Measurements from ENCODE around the gene RND2.

RND2 gene

DNA sequence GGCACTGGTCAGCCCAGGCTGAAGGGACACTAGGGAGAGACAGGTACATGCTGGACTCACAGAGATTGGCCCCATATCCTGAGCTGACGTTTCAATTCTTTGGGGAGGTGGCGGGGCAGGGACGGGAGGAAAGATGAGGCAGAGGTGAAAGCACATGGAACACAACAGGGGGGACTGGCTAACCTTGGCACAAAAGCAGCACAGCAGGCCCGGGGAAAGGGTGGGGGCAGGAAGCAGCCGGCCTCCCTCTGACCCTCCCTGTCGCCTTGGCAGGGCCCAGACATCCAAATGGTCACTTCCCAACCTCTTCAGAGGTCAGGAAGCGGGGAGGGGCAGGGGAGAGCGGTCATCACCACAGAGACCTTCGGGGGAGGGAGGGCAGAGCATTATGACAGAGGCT lies 9.5 kb upstream of the RND2 start:
- Mint-ChIP-seq H3K4me3 (no peak overlapping the region), H3K27me3 (ENCODE audit: low read depth) (no peaks in the 10 kb centered on the region), H3K36me3 (ENCODE audit: low read depth) (peaks cover 28% of the 10 kb centered on the region), H3K4me1 (ENCODE audit: low read depth) (peaks cover 18% of the 10 kb centered on the region), H3K27ac (peak overlapping the region; percentile 63), H3K9me3 (no peaks in the 10 kb centered on the region)
- DNase-seq (ENCODE audit: low spot score) = no peak

DNA sequence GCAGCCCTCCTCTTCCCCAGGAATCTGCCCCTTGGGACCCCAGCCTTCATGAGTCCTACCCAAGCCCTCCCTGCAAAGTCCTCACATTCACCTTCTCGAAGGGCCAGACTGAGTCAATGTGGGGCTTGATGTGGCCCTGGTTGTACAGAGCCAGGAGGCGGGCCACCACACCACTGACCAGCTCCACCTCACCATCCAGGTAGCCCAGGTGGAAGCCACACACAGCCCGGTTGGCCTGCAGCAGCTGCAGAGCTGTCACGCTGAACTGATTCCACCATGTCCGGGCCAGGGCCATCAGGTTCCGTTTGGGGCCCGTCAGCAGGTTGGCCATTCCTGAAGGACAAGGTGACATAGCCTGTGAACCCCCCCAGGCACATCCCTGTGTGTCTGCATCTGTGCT lies 8.8 kb upstream of the RND2 start:
- peaks cover 26% of the 10 kb centered on the region for H3K36me3 Mint-ChIP-seq (ENCODE audit: low read depth)
- no peaks in the 10 kb centered on the region for H3K9me3 Mint-ChIP-seq
- H3K27me3 Mint-ChIP-seq (ENCODE audit: low read depth) = no peaks in the 10 kb centered on the region
- no peak for DNase-seq (ENCODE audit: low spot score)
- H3K27ac Mint-ChIP-seq = no peak overlapping the region
- peaks cover 19% of the 10 kb centered on the region for H3K4me1 Mint-ChIP-seq (ENCODE audit: low read depth)
- no peak overlapping the region for H3K4me3 Mint-ChIP-seq

DNA sequence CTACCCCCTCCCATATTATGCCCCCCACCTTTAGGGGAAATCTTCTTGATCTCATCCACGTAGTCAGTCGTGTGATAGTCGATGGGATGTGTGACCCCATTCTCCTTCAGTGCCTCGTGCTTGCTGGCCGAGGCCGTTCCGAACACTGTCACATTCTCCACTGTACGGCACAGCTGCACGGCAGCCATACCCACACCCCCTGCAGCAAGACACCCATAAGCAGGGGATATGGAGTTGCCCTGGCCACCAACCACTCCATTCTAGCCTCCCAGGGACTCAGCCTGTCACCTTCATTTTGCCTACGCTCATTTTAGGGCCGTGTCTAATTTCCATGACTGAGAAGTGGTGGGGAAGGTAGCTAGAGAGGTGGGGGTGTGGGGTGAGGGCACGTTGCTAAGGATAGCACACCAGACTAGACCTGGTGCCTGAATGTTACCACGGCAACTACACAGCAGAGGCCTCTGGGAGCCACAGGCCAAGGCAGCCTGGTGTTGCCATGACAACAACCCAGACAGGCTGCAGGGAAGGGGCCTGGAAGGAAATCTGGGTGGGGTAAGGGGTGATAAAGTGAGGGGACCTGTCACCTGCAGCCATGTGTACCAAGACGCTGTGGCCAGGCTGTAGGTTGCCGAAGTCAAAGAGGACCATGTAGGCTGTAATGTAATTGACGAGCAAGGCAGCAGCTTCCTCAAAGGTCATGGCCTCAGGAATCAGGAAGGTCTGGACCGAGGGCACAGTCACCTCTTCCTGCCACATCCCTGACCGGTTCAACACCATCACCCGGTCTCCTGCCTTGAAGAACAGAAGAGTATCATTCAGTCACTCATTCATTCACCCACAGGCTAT lies 6.8 kb upstream of the RND2 start:
- Mint-ChIP-seq H3K4me3 (no peak overlapping the region), H3K4me1 (ENCODE audit: low read depth) (peaks cover 17% of the 10 kb centered on the region), H3K36me3 (ENCODE audit: low read depth) (peaks cover 16% of the 10 kb centered on the region), H3K9me3 (no peaks in the 10 kb centered on the region), H3K27me3 (ENCODE audit: low read depth) (no peaks in the 10 kb centered on the region), H3K27ac (no peak overlapping the region)
- DNase-seq (ENCODE audit: low spot score) = no peak

DNA sequence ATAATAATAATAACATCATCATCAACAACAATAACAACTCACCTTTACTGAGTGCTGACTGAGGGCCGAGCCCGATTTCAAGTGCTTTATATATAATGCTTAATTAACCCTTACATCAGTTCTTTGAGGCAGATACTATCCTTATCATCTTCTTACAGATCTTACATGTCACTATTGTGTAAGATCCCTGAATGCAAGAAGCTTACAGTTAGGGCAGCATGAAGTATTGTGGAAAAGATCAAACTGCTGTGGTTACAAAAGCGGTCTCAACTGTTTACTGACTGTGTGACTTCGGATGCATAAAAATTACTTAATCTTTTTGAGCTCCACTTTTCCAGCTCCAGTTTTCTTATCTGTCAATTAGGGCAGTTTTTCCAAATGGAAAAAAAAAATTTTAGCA lies 6.1 kb upstream of the RND2 start:
- Mint-ChIP-seq H3K27me3 (ENCODE audit: low read depth) (no peaks in the 10 kb centered on the region), H3K4me3 (no peak overlapping the region), H3K27ac (no peak overlapping the region), H3K4me1 (ENCODE audit: low read depth) (peaks cover 17% of the 10 kb centered on the region), H3K36me3 (ENCODE audit: low read depth) (peaks cover 11% of the 10 kb centered on the region), H3K9me3 (no peaks in the 10 kb centered on the region)
- no peak for DNase-seq (ENCODE audit: low spot score)

DNA sequence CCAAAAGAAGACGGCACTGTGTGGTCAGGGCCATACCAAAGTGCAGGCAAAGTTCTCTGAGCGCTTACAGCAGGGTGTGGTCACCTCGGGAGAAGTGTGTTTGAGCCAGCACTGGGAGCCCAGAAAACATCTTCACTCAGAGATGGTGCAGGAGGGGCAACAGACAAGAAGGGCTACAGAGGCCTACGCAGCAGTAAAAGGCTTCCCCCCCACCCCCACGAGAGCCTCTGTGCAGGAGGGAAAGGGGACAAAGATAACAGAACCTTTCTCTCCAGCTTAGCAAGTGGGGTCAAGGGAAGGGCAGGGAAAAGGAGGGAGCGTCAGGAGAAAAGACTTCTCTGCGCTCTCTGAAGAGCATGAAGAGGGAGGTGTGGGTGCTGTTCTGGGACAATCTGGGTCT lies 5.6 kb upstream of the RND2 start:
- Mint-ChIP-seq H3K27ac (no peak overlapping the region), H3K36me3 (ENCODE audit: low read depth) (peaks cover 6% of the 10 kb centered on the region), H3K9me3 (no peaks in the 10 kb centered on the region), H3K4me1 (ENCODE audit: low read depth) (peaks cover 20% of the 10 kb centered on the region), H3K27me3 (ENCODE audit: low read depth) (peaks cover 2% of the 10 kb centered on the region), H3K4me3 (peak overlapping the region; percentile 25)
- DNase-seq (ENCODE audit: low spot score) = no peak

DNA sequence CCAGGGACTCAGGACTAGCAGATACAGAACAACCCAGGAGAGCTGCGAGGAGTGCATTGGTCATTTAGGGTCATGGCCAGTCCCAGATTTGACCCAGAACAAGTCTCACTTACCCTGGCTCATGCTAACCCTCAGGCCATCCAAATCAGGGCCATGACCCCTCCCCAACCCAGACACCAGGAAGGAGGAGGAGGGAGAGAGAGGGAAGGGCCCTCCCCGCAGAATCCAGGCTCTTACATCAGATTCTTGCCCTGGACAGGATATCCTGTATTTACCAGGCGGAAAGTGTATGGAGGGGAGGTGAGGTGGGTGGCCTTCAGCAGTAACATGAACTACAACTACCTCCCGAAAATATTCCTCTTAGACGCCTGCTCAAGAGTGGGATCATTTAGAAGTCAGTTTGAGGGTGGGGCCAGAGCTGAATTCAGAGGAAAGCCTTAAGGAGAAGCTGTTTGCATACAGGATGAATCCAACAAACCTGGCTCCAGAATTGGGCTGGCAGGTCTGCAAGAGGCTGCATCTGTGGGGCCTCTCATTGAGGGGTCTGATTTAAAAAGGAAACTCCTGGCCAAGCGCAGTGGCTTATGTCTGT lies 4.9 kb upstream of the RND2 start:
- H3K36me3 Mint-ChIP-seq (ENCODE audit: low read depth) = no peaks in the 10 kb centered on the region
- H3K9me3 Mint-ChIP-seq = no peaks in the 10 kb centered on the region
- H3K27ac Mint-ChIP-seq = no peak overlapping the region
- no peak for DNase-seq (ENCODE audit: low spot score)
- H3K4me1 Mint-ChIP-seq (ENCODE audit: low read depth) = peaks cover 23% of the 10 kb centered on the region
- H3K4me3 Mint-ChIP-seq = peak overlapping the region; percentile 85
- peaks cover 7% of the 10 kb centered on the region for H3K27me3 Mint-ChIP-seq (ENCODE audit: low read depth)

DNA sequence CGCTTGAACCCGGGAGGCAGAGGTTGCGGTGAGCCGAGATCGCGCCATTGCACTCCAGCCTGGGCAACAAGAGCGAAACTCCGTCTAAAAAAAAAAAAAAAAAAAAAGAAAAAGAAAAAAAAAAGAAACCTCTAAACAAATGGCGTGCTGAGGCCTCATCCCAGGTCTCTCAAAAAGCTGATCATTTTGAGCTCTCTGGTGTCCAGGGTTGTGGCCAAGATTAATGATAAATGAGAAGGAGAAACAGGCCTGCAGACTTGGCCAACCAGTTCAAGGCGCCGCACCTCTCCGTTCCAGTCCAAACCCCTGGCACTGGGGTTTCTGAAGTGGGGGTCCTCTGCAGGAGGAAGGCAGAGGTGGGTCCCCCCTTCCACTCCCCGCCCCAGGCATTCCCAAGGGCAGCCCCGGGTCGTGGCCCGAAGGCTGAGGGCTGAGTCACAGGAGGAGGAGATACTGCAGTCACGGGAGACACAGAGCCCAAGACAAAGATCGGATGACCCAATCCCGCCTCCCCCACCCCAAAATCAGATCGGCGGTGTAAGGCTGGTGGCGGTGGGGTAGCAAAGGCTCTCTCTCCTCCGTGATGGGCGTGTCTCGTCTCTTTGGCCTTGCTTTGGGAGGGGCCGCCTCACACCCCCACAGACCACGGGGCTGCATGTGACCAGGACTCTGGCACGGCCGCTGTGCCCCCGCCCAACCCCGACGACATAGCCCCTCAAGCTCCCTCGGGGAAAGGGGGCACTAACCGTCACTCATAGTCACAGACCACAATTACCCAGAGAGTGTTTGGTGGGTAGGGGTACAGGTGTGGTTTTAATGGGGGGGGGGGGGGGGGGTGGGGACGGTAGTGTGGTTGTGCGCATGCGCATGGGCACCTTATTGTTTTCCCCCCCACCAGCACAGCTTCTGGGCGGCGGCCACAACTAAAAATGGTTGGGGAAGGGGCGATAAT lies 4.0 kb upstream of the RND2 start:
- peaks cover 10% of the 10 kb centered on the region for H3K27me3 Mint-ChIP-seq (ENCODE audit: low read depth)

DNA sequence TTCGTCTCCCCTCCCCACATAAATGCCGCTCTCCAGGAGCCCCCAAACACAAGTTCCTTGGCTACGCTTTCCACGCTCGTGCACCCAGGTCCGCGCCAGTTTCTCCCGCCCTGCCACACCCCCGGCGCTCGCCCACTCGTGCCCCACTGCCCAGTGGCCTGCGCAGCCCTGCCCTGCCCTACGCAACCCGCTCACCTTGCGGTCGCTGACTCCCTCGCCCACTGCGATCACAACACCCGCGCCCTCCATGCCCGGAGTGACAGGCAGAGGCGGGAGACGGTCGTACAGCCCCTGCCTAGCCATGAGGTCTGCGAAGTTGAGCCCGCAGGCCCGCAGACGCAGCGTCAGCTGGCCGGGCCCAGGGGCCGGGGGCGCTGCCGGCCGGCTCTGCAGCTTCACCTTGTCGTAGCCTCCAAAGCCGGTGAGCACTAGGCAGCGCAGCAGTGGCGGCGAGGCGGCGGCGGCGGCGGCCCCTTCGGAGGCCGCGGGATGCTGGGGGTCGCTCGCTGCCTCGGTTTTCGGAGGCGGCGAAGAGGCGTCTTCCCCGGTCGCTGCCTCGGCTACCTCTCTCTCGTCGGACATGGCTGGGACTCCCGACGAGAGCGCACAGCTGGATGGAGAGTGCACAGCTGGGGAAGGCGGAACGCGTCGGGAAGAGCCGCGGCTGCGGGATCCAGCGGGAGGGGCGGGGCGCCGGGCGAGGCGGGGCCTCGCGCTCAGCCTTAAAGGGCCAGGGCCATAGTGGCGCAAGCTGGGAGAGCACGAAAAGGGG lies 3.1 kb upstream of the RND2 start, which contains the start of gene VAT1:
Gene VAT1 (minus strand): TSS at position 645 of the 772 bp plus-strand sequence. CDS start 63 bp downstream, at position 582.
- Mint-ChIP-seq H3K36me3 (ENCODE audit: low read depth) (no peaks in the 10 kb centered on the region), H3K27me3 (ENCODE audit: low read depth) (peaks cover 10% of the 10 kb centered on the region), H3K27ac (no peak within 1 kb of the TSS), H3K4me3 (peak within 1 kb of the TSS; percentile 85), H3K4me1 (ENCODE audit: low read depth) (peaks cover 25% of the 10 kb centered on the region), H3K9me3 (no peaks in the 10 kb centered on the region)
- DNase-seq (ENCODE audit: low spot score) = peak; percentile 57

More for the DNA sequence above, 4.0 kb upstream of the RND2 start:
- no peak overlapping the region for H3K27ac Mint-ChIP-seq
- H3K9me3 Mint-ChIP-seq = no peaks in the 10 kb centered on the region
- H3K4me1 Mint-ChIP-seq (ENCODE audit: low read depth) = peaks cover 25% of the 10 kb centered on the region
- DNase-seq (ENCODE audit: low spot score) = no peak
- H3K4me3 Mint-ChIP-seq = peak overlapping the region; percentile 85
- H3K36me3 Mint-ChIP-seq (ENCODE audit: low read depth) = no peaks in the 10 kb centered on the region

DNA sequence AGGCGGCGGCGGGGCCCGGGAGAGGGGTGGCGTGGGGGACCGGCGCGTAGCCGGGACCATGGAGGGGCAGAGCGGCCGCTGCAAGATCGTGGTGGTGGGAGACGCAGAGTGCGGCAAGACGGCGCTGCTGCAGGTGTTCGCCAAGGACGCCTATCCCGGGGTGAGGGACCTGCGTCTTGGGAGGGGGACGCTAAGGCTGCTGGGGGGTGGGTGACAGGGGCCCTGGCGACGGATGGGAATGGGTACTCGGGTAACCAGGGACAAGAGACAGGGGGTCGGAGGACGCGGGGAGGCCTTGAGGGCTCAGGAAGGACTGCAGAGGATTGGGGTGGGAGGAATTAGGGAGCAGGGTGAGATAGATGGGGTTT lies 243 bp downstream of the RND2 start:
- Mint-ChIP-seq H3K9me3 (no peaks in the 10 kb centered on the region), H3K27me3 (ENCODE audit: low read depth) (peaks cover 10% of the 10 kb centered on the region), H3K4me3 (peak overlapping the region; percentile 63), H3K36me3 (ENCODE audit: low read depth) (no peaks in the 10 kb centered on the region), H3K27ac (no peak overlapping the region), H3K4me1 (ENCODE audit: low read depth) (peaks cover 13% of the 10 kb centered on the region)
- no peak for DNase-seq (ENCODE audit: low spot score)

DNA sequence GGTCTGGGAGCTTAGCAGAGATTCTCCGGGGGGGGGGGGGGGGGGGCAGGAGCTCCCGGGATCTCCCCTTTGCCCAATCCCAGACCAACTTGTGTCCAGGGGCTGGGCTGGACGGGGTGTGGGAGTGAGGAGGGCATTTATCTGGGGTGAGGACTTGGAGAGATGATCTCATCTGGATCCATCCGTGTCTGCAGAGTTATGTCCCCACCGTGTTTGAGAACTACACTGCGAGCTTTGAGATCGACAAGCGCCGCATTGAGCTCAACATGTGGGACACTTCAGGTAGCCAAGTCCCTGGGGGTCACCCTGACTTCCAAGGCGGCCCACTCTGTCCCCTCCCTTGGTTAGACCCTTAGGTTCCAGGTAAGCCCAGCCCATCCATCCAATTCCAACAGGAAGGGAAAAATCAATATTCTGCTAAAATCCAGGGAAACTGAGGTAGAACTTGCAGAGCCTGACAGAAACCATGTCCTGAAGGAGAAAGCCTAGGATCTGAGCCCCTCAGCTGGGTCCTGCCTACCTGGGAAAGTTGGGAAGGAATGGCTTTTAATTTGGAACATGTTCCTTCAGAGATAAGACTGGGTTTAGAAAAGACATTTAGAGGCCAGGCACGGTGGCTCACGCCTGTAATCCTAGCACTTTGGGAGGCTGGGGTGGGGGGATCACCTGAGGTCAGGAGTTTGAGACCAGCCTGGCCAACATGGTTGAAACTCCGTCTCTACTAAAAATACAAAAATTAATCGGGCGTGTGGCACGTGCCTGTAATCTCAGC lies 921 bp downstream of the RND2 start:
- no peaks in the 10 kb centered on the region for H3K36me3 Mint-ChIP-seq (ENCODE audit: low read depth)
- H3K27ac Mint-ChIP-seq = no peak overlapping the region
- peaks cover 10% of the 10 kb centered on the region for H3K27me3 Mint-ChIP-seq (ENCODE audit: low read depth)
- DNase-seq (ENCODE audit: low spot score) = no peak
- H3K4me1 Mint-ChIP-seq (ENCODE audit: low read depth) = peaks cover 11% of the 10 kb centered on the region
- H3K9me3 Mint-ChIP-seq = no peaks in the 10 kb centered on the region
- peak overlapping the region; percentile 63 for H3K4me3 Mint-ChIP-seq

DNA sequence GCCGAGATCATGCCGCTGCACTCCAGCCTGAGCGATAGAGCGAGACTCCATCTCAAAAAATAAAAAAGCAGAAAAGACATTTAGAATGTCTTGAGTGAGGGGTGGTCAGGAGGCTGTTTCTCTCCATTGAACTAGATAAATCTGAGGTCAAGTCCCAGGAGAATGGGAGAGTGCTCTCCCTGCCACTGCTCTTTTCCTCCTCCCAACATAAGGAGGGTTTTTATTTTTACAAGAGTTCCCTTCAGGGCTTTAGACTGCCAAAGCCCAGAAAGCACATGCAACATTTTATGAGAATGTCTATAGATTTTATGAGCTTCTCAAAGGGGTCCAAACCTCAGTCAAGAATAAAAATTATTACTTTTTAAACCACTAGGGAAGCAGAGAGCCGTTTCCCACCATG lies 1.6 kb downstream of the RND2 start:
- Mint-ChIP-seq H3K4me3 (no peak overlapping the region), H3K4me1 (ENCODE audit: low read depth) (peaks cover 10% of the 10 kb centered on the region), H3K36me3 (ENCODE audit: low read depth) (no peaks in the 10 kb centered on the region), H3K9me3 (no peaks in the 10 kb centered on the region), H3K27me3 (ENCODE audit: low read depth) (peaks cover 10% of the 10 kb centered on the region), H3K27ac (no peak overlapping the region)
- no peak for DNase-seq (ENCODE audit: low spot score)

DNA sequence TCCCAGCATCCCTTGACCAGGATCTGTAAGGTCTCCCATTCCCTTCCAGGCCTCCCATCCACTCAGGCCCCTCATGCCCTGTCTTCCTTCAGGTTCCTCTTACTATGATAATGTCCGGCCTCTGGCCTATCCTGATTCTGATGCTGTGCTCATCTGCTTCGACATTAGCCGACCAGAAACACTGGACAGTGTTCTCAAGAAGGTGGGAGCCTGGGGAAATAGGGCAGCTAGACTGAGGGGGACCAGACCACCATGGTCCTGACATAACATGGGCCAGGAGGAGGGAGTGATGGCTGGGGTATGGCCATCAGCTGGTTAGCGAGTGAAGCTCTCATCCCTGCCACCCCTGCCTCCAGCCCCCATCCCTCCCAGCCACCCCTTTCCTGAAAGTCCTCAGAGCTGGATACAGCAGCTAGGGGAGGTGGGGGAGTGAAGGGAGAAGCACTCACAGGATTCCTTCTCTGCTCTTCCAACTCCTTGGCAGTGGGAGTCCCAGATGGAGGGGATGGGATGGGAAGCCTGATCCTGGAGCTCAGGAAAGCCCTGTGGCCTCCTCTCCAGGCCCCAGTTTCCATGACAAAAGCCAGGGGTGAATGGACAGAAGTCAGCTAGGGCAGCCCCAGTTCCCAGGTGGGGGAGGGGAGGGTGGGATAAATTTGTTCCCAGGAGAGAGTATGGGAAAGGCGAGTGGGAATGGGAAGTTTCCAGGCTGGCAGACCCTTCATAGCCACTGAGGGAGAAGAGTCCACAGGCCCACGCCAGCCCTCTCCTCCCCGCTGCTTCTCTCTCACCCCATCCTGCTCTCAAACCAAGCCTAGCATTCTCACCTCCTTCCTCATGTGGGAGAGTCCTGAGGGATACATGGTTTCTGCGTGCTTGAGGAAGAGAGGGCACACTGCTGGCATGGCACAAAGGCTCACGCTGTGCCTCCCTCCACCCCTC lies 2.3 kb downstream of the RND2 start:
- no peak overlapping the region for H3K4me3 Mint-ChIP-seq

More for the DNA sequence above, 2.3 kb downstream of the RND2 start:
- Mint-ChIP-seq H3K9me3 (no peaks in the 10 kb centered on the region), H3K4me1 (ENCODE audit: low read depth) (peaks cover 10% of the 10 kb centered on the region), H3K27ac (no peak overlapping the region), H3K27me3 (ENCODE audit: low read depth) (peaks cover 10% of the 10 kb centered on the region), H3K36me3 (ENCODE audit: low read depth) (no peaks in the 10 kb centered on the region)
- no peak for DNase-seq (ENCODE audit: low spot score)

Data from T-helper 2 cell treated with Interferon-gamma antibody and Interleukin-4, amounts not matched to agents 5 μg/mL and 100 μg/mL, for 36 hours (primary cell).